Right ventricle myocardium superior (tissue), 1 donor: Measurements from ENCODE around the gene MSTN. TPM values are rescaled to one million over a fixed set of nuclear protein-coding genes. Genes with fewer than 3 reads are reported as not detected.

Source experiments
- ATAC-seq: fragments of 200-7000 bp; cut with Tn5 transposase; one replicate; pipeline ENCODE4 v1.9.1; 2020; ENCODE audit warnings: mild to moderate bottlenecking; ENCODE audit not compliant: poor library complexity
- DNase-seq: peaks from one replicate; pipeline ENCODE4 v3.0.0-alpha.2; 2020
- intact Hi-C: fragments of 100-400 bp; cut with DNase I; formaldehyde crosslinking; loops from one replicate; pipeline ENCODE4 v1.11.2; 2022
- long read RNA-seq: library from polyadenylated mRNA; unstranded; transcript quantifications from one replicate; pipeline ENCODE4 v2.0.0, GENCODE V29; 2021
- total RNA-seq: library from RNA; stranded (reverse); fragmentation: NEBNext Ultra II Directional; extraction: Animal tissue kit (Norgen Biotek cat#: 25700); gene quantifications from one replicate; pipeline ENCODE4 v1.2.1, GENCODE V29; 2021
- donor health status: DM: no; HTN: yes; CAD: no; lungs with severe emphysema.

The MSTN gene
- total RNA-seq: not detected
- long read RNA-seq: 0 reads

- DNase-seq (no peak), ATAC-seq (no peak)
- intact Hi-C loops: no loop called here
These were observed at the start of gene MSTN for GRCh38 chr2:190062601-190063000. MSTN (minus strand) TSS chr2:190062729; CDS start chr2:190062596, 133 bp downstream.

- ATAC-seq: no peak
- intact Hi-C loops: no loop called here
- no peak for DNase-seq
These were observed 48.6 kb upstream of the MSTN start for GRCh38 chr2:190111166-190111565.

DNA sequence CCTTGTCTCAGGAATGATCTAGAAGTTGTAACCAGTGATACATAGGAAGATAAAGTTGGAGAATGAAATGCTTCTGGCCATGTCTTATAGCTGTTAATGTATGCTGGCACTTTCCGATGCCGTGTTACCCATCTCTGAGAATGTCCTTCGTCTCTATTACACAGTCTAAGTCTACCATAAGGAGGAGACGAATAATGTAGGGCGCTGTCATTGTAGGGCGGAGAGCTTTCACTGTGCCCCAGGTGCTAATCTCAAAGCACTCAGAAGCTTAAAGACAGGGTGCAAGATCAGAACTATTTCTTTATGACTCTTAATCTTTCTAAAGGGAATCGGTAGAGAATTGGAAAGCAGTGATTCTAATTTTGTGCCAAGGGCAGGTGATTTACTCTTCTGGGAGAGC lies 48.2 kb upstream of the MSTN start:
- intact Hi-C loops: no loop called here
- DNase-seq (no peak), ATAC-seq (no peak)

- intact Hi-C loops: no loop called here
- DNase-seq: no peak
- no peak for ATAC-seq
These were observed 47.6 kb upstream of the MSTN start for GRCh38 chr2:190110131-190110530.

DNA sequence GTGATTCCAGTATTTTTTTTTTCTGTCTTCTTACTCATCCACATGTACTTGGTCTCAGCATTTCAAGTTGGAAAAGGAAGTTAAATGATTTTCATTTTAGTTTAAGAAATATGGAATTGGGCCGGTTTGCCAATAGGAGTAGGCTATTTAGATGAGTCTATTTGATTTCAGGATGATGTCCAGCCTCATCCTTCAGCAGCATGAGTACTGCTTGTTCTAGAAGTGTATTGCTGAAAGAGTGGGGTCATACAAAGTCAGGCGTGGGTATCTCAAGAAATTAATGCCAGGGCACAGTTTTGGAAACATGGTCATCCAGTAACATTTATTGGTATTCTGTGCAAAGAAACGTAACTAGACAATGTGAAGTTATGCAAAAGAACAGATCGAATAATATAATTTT lies 44.9 kb upstream of the MSTN start:
- intact Hi-C loops: no loop called here
- no peak for DNase-seq

GRCh38 chr2:190106783-190107182 lies 44.3 kb upstream of the MSTN start:
- no peak for ATAC-seq
- DNase-seq: no peak
- intact Hi-C loops: no loop called here

More for the DNA sequence above, 44.9 kb upstream of the MSTN start:
- ATAC-seq: no peak

DNA sequence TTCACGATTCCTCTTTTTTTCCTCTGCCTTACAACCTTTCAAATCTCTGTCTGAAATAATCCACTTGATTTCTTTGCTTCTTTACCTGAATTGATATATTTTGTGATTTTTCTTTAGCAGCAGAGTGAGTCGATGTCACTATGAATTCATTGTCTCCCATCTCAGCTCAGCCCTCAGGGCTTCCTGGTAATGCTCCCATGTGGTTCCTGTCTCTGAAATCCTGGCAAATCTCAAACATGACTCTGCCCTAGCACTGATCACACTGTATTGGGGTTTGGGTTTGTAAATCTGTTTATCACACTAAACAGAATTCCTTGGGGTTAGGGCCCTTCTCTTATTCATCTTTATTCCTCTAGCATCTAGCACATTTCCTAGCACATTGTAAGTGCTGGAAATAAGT lies 43.0 kb upstream of the MSTN start:
- no peak for ATAC-seq
- DNase-seq: no peak
- intact Hi-C loops: no loop called here

DNA sequence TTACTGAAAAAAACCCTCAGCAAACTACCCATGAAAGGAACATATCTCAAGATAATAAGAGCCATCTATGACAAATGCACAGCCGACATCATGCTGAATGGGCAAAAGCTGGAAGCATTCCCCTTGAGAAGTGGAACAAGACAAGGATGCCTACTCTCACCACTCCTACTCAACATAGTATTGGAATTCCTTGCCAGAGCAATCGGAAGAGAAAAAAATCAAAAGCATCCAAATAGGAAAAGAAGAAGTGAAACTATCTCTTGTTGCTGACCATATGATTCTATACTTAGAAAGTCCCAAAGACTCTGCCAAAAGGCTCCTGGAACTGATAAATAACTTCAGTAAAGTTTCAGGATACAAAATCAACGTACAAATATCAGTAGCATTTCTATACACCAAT lies 40.6 kb upstream of the MSTN start:
- DNase-seq (no peak), ATAC-seq (no peak)
- intact Hi-C loops: no loop called here

- DNase-seq: no peak
- no peak for ATAC-seq
- intact Hi-C loops: loop anchor here (10.0 kb wide), 1 partner anchor 405 kb away; no protein-coding TSS in a partner anchor
These were observed 37.6 kb upstream of the MSTN start for GRCh38 chr2:190099890-190100697.

- no peak for ATAC-seq
- intact Hi-C loops: loop anchor here (10.0 kb wide), 1 partner anchor 406 kb away; no protein-coding TSS in a partner anchor
These were observed 36.3 kb upstream of the MSTN start for GRCh38 chr2:190098851-190099250.

DNA sequence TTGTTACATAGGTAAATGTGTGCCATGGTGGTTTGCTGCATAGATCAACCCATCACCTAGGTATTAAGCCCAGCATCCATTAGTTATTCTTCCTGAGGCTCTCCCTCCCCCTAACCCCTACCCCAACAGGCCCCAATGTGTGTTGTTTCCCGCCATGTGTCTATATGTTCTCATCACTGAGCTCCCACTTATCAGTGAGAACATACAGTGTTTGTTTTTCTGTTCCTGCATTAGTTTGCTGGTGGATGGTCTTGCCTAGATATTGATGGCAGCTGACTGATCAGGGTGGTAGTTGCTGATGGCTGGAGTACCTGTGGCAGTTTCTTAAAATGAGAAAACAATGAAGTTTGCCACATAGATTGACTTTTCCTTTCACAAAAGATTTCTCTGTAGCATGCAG lies 34.6 kb upstream of the MSTN start:
- DNase-seq (no peak), ATAC-seq (no peak)
- intact Hi-C loops: loop anchor here (10.0 kb wide), 1 partner anchor 408 kb away; no protein-coding TSS in a partner anchor

More at GRCh38 chr2:190098851-190099250, 36.3 kb upstream of the MSTN start:
- no peak for DNase-seq

DNA sequence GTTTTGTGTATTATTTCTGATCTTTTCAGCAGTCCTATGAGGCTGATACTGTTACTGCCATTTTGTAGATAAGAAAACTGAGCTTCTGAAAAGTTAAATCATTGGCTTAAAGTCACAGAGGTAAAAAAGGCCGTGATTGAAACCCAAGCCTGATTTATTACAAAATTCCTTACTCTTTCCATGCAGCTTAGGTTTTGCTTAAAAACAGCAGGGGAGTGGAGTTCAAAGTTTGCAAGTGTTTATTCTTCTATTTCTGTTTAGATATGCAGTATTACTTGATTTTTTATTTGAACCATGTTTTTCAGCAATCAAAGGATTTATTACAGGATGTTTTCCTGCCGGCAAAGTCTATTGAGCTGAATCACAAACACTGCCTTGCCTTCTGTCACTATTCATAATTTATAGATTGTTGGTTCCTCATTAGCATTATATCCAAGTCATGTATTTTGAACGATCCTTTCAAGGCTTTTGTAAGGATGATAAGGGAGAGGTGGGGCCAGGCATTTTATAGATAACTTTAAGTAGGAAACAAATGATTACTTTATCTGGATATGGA lies 31.9 kb upstream of the MSTN start:
- no peak for ATAC-seq
- no peak for DNase-seq
- intact Hi-C loops: loop anchor here (10.0 kb wide), 1 partner anchor 410 kb away; no protein-coding TSS in a partner anchor

DNA sequence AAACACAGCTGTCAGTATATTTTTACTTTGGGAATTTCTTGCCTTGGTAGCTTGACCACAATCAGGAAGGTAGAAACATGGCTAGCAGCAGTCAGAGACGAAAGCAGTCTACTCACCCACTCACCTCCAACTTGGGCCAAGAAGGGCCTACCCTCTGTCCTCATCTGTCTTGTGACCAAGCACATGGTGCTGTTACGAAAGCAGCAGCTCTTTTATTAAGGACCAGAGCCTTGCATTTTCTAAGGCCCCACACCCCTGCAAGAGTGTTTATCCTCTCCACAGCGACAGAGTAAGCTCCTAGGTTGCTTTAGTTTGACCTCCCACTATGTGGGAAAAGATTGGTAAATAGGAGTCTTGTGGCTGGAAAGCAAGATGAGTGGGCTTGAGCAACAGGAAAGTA lies 31.3 kb upstream of the MSTN start:
- DNase-seq: no peak
- ATAC-seq: peak; percentile 25
- intact Hi-C loops: loop anchor here (10.0 kb wide), 1 partner anchor 411 kb away; no protein-coding TSS in a partner anchor

GRCh38 chr2:190090148-190090547 lies 27.6 kb upstream of the MSTN start:
- ATAC-seq (no peak), DNase-seq (no peak)
- intact Hi-C loops: loop anchor here (10.0 kb wide), 1 partner anchor 415 kb away; no protein-coding TSS in a partner anchor

DNA sequence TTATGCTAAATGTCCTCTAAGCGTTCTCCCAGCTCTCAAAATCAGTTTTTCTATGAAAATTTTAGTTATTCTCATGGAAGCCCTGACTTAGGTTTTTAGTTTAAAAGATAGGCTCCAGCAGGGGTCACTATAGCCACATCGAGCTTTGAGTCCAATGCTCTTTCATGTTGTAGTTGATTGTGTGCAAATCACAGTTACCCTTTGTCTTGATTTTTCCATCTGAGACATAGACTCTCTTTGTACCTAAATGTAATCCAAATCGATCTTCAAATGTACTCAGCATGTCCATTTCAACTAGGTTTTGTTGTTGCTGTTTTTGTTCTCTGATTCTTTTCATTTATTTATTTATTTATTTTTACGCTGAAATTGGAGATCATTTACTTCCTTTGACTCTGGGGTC lies 26.4 kb upstream of the MSTN start:
- DNase-seq (no peak), ATAC-seq (peak; percentile 81)
- intact Hi-C loops: loop anchor here (5.0 kb wide), 2 partner anchors 183 to 283 kb away; no protein-coding TSS in a partner anchor

- no peak for ATAC-seq
- no peak for DNase-seq
- intact Hi-C loops: loop anchor here (5.0 kb wide), 2 partner anchors 188 to 288 kb away; no protein-coding TSS in a partner anchor
These were observed 22.2 kb upstream of the MSTN start for GRCh38 chr2:190084704-190085103.

DNA sequence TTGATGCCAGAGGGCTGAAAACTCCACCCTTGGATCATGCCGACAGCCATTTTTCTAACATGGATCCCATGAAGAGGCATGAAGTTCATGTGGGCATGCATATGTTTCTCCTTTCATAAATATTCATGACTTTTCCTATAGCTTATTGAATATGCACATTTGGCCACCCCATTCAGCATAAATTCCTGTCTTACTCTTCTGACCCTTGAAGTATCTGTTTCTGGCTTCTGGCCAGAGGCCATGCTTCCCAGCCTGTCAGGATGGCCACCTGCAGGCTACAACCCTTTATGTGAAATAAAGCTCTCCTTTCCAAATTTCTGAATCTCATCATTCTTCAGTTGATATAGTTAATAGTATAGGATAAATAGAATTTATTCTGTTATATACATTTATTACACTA lies 19.6 kb upstream of the MSTN start:
- intact Hi-C loops: no loop called here
- no peak for ATAC-seq
- DNase-seq: no peak

DNA sequence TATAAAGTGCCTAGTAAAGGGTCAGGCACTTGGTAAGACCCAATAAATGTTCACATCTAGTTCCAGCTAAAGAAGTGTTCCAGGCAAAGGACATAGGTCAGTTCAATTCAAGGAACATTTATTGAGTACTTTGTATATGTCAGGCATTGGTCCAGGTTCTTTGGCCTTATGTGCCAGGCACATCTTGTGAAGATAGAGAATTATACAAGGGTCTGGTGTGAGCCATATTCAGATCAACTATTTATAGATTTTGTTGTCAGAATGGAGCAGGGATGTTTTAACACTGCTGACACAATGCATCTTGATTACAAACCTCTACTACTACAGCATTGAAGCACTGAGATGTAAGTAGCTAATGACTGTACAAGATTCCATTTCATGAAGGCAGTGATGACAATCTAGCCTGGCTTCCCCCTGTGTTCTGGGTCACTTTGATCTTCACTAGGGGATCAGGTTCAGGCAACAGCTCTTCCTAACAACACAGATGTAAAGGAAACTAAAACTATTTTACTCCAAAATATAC lies 18.1 kb upstream of the MSTN start:
- intact Hi-C loops: no loop called here
- no peak for DNase-seq
- ATAC-seq: no peak

DNA sequence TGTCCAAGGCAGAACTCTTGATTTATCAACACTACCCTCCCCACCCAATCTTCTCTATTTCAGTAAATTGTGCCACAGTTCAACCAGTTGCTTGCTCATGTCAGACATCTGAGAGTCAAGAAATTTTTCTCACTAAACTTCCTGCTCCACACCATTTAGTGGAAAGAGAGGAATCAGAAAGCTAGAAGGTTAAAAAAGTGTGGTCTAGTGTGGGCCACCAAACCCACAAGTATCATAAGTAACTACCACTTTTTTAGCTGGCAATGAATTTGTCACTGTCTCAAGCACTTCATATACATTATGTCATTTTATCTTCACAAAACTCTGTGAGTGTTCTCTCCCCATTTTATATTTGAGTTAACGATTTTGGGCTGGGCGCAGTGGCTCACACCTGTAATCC lies 16.6 kb upstream of the MSTN start:
- intact Hi-C loops: no loop called here
- ATAC-seq (no peak), DNase-seq (no peak)

- ATAC-seq: no peak
- intact Hi-C loops: no loop called here
- no peak for DNase-seq
These were observed 13.1 kb upstream of the MSTN start for GRCh38 chr2:190075623-190076022.
